IMR-90 (cell line): ENCODE results near the gene CCSER2. TPM values are rescaled to one million over a fixed set of nuclear protein-coding genes. Genes with fewer than 3 reads are reported as not detected.
A peak's percentile ranks its signal among the peaks of the same experiment; 100 is the strongest.

Experiments
- ATAC-seq: fragments of 200-7000 bp; cut with Tn5 transposase; 2 replicates; pipeline ENCODE4 v1.9.1; 2020; ENCODE audit warnings: low read depth, mild to moderate bottlenecking, moderate library complexity
- BruUV-seq: library from RNA; stranded (reverse); fragments of 400-500 nt; replicated peaks from 2 replicates; lab custom pipeline; 2021; lab: Mats Ljungman, UMichigan
- CTCF ChIA-PET: fragments of 300-600 bp; formaldehyde crosslinking; extraction: SDS; loops from one replicate; lab custom pipeline; 2021; ENCODE audit warnings: antibody characterized with exemption; lab: Yijun Ruan, JAX
- POLR2A ChIA-PET: fragments of 300-600 bp; sonication (Branson Sonifier 250); formaldehyde crosslinking; loops from one replicate; lab custom pipeline; 2022; ENCODE audit warnings: antibody characterized with exemption; ENCODE audit not compliant: unreplicated experiment; lab: Charles Lee
- DNase-seq: peaks from one replicate; pipeline ENCODE4 v3.0.0; 2013
- H2AFZ ChIP-seq: replicated peaks from 2 replicates; pipeline ENCODE3; 2013; ENCODE audit warnings: low read length, mild to moderate bottlenecking; ENCODE audit not compliant: poor library complexity
- H2AK5ac ChIP-seq: 2 replicates; pipeline ENCODE4 v1.6.1; 2013; ENCODE audit warnings: low read depth, low read length, inconsistent platforms
- H2AK9ac ChIP-seq: replicated peaks from 2 replicates; pipeline ENCODE3; 2013; ENCODE audit warnings: mild to moderate bottlenecking, low read depth, low read length, moderate library complexity; ENCODE audit not compliant: poor library complexity
- H2BK120ac ChIP-seq: 2 replicates; pipeline ENCODE4 v1.6.1; 2013; ENCODE audit warnings: low read depth, low read length, inconsistent platforms
- H2BK15ac ChIP-seq: 3 replicates; pipeline ENCODE4 v1.6.1; 2013; ENCODE audit warnings: low read depth, low read length, inconsistent platforms
- H2BK20ac ChIP-seq: 2 replicates; pipeline ENCODE4 v1.6.1; 2013; ENCODE audit warnings: low read depth, mild to moderate bottlenecking, inconsistent platforms, low read length, moderate library complexity
- H2BK5ac ChIP-seq: 2 replicates; pipeline ENCODE4 v1.6.1; 2013; ENCODE audit warnings: mild to moderate bottlenecking, low read depth, low read length, inconsistent platforms; ENCODE audit not compliant: poor library complexity, severe bottlenecking
- H3K14ac ChIP-seq: replicated peaks from 2 replicates; pipeline ENCODE4 v1.6.1; 2013; ENCODE audit warnings: low read depth, low read length, inconsistent platforms
- H3K18ac ChIP-seq: 2 replicates; pipeline ENCODE4 v1.6.1; 2013; ENCODE audit warnings: low read depth, low read length, control low read depth
- H3K23ac ChIP-seq: 2 replicates; pipeline ENCODE4 v1.6.1; 2013; ENCODE audit warnings: low read depth, low read length, inconsistent platforms
- H3K27ac ChIP-seq: 2 replicates; pipeline ENCODE4 v1.5.1; 2013; ENCODE audit warnings: mild to moderate bottlenecking, control low read depth, low read length; ENCODE audit not compliant: insufficient read depth
- H3K27me3 ChIP-seq: 2 replicates; pipeline ENCODE4 v1.6.1; 2013; ENCODE audit warnings: low read length; ENCODE audit not compliant: control insufficient read depth, insufficient read depth
- H3K36me3 ChIP-seq: 2 replicates; pipeline ENCODE4 v1.6.1; 2013; ENCODE audit warnings: low read length, mixed read lengths; ENCODE audit not compliant: control insufficient read depth, insufficient read depth
- H3K4ac ChIP-seq: 2 replicates; pipeline ENCODE4 v1.6.1; 2013; ENCODE audit warnings: low read depth, low read length, inconsistent platforms
- H3K4me1 ChIP-seq: 2 replicates; pipeline ENCODE4 v1.6.1; 2013; ENCODE audit warnings: low read length, mixed read lengths; ENCODE audit not compliant: control insufficient read depth, insufficient read depth
- H3K4me2 ChIP-seq: 2 replicates; pipeline ENCODE4 v1.6.1; 2013; ENCODE audit warnings: low read depth, mild to moderate bottlenecking, control low read depth, low read length, moderate library complexity
- H3K4me3 ChIP-seq: 2 replicates; pipeline ENCODE4 v1.5.1; 2013; ENCODE audit warnings: low read depth, mild to moderate bottlenecking, control low read depth, low read length, moderate library complexity; ENCODE audit not compliant: insufficient read depth
- H3K56ac ChIP-seq: 2 replicates; pipeline ENCODE4 v1.6.1; 2013; ENCODE audit warnings: low read length, inconsistent platforms; ENCODE audit not compliant: insufficient read depth; ENCODE audit errors: extremely low read depth
- H3K79me1 ChIP-seq, 2 experiments: 2 replicates each; pipeline ENCODE4 v1.6.1; 2013; ENCODE audit warnings: low read length in 2 of 2, inconsistent platforms in 1 of 2, low read depth in 1 of 2
- H3K9ac ChIP-seq: 2 replicates; pipeline ENCODE4 v1.6.1; 2013; ENCODE audit warnings: low read depth, low read length, control low read depth
- H3K9me1 ChIP-seq: 2 replicates; pipeline ENCODE4 v1.6.1; 2013; ENCODE audit warnings: low read length, inconsistent platforms; ENCODE audit not compliant: insufficient read depth
- H3K9me3 ChIP-seq: 2 replicates; pipeline ENCODE4 v1.6.1; 2013; ENCODE audit warnings: low read length; ENCODE audit not compliant: control insufficient read depth, insufficient read depth
- H4K20me1 ChIP-seq: 2 replicates; pipeline ENCODE4 v1.6.1; 2013; ENCODE audit warnings: low read length, inconsistent platforms; ENCODE audit not compliant: insufficient read depth
- H4K5ac ChIP-seq: 2 replicates; pipeline ENCODE4 v1.6.1; 2013; ENCODE audit warnings: mild to moderate bottlenecking, low read depth, low read length, control low read depth
- H4K8ac ChIP-seq, 2 experiments: 2 replicates each; pipeline ENCODE4 v1.6.1; 2013; ENCODE audit warnings: low read depth in 2 of 2, low read length in 2 of 2, control low read depth in 1 of 2, inconsistent platforms in 1 of 2
- H4K91ac ChIP-seq: 2 replicates; pipeline ENCODE4 v1.6.1; 2013; ENCODE audit warnings: low read depth, low read length, inconsistent platforms; ENCODE audit not compliant: insufficient read depth
- BHLHE40 ChIP-seq: fragments of 150-350 bp; IDR thresholded peaks from 2 replicates; pipeline ENCODE4 v1.6.1; 2016; ENCODE audit warnings: mild to moderate bottlenecking, low read depth, low read length
- CEBPB ChIP-seq: IDR thresholded peaks from 2 replicates; pipeline ENCODE4 v1.6.1; 2012; ENCODE audit warnings: low read depth, low read length, improper control_type of control experiment
- CTCF ChIP-seq: conservative IDR thresholded peaks from 2 replicates; pipeline ENCODE4 v1.5.1; 2012; ENCODE audit warnings: mild to moderate bottlenecking, low read depth, low read length, improper control_type of control experiment
- ELK1 ChIP-seq: fragments of 150-350 bp; IDR thresholded peaks from 2 replicates; pipeline ENCODE4 v1.6.1; 2016; ENCODE audit warnings: low read depth, mild to moderate bottlenecking, low read length, moderate library complexity, borderline replicate concordance
- FOS ChIP-seq: fragments of 150-350 bp; IDR thresholded peaks from 2 replicates; pipeline ENCODE4 v1.6.1; 2016; ENCODE audit warnings: low read depth, low read length
- MAZ ChIP-seq: IDR thresholded peaks from 2 replicates; pipeline ENCODE4 v1.6.1; 2012; ENCODE audit warnings: low read depth, mild to moderate bottlenecking, low read length, improper control_type of control experiment, moderate library complexity, borderline replicate concordance
- MXI1 ChIP-seq: IDR thresholded peaks from 2 replicates; pipeline ENCODE4 v1.6.1; 2012; ENCODE audit warnings: low read depth, mild to moderate bottlenecking, low read length, moderate library complexity, borderline replicate concordance
- NFE2L2 ChIP-seq: fragments of 150-350 bp; IDR thresholded peaks from 2 replicates; pipeline ENCODE4 v1.6.1; 2016; ENCODE audit warnings: low read depth, mild to moderate bottlenecking, low read length
- POLR2A ChIP-seq: IDR thresholded peaks from 2 replicates; pipeline ENCODE4 v1.6.1; 2012; ENCODE audit warnings: mild to moderate bottlenecking, low read depth, low read length
- RAD21 ChIP-seq: IDR thresholded peaks from 2 replicates; pipeline ENCODE4 v1.6.1; 2012; ENCODE audit warnings: low read length, improper control_type of control experiment
- RFX5 ChIP-seq: IDR thresholded peaks from 2 replicates; pipeline ENCODE4 v1.8.0; 2012; ENCODE audit warnings: low read depth, mild to moderate bottlenecking, low read length, moderate library complexity
- SMC3 ChIP-seq: fragments of 150-350 bp; IDR thresholded peaks from 2 replicates; pipeline ENCODE4 v1.6.1; 2016; ENCODE audit warnings: low read depth, mild to moderate bottlenecking, antibody characterized with exemption, low read length, moderate library complexity
- dilution Hi-C: fragments of 300-500 bp; cut with HindIII; formaldehyde crosslinking; loops from one replicate; pipeline ENCODE4 v1.14.3; 2018; ENCODE audit warnings: low sequenced_read_pairs; ENCODE audit not compliant: unreplicated experiment
- in situ Hi-C: fragments of 300-500 bp; cut with MboI; formaldehyde crosslinking; loops from 3 replicates; pipeline ENCODE4 v1.14.3; 2019; ENCODE audit warnings: low sequenced_read_pairs, inconsistent platforms, mixed read lengths
- intact Hi-C: fragments of 100-400 bp; cut with micrococcal nuclease; formaldehyde crosslinking; loops from 2 replicates; pipeline ENCODE4 v1.10.0; 2022
- polyA plus RNA-seq, 3 experiments: library from polyadenylated mRNA; depleted of rRNA; stranded (reverse); fragments of >200 nt; gene quantifications; 2 replicates each; pipeline ENCODE4 v1.2.3, GENCODE V29; 2012; ENCODE audit warnings: low replicate concordance in 1 of 3
- total RNA-seq: library from RNA; depleted of rRNA; stranded (reverse); fragments of >200 nt; gene quantifications from 2 replicates; pipeline ENCODE4 v1.2.3, GENCODE V29; 2012

CCSER2 gene
- total and polyA plus RNA-seq, 2 of the 4 experiments (the other 2 are of a cell fraction), result 20.4 to 31.7 TPM

- H3K9me1 ChIP-seq, result no peaks in the 10 kb centered on the region; the same call in 1 of the 2 replicates
- H2BK20ac ChIP-seq, result no peak overlapping the region
- in situ Hi-C loops, result no loop called here
- no peak overlapping the region for H3K18ac ChIP-seq
- no TSS peak for BruUV-seq
- no peak overlapping the region for H4K91ac ChIP-seq
- no peak overlapping the region for H2AK5ac ChIP-seq
- no peak overlapping the region for H3K27ac ChIP-seq
- no peak overlapping the region for H2BK120ac ChIP-seq
- no peak overlapping the region for H4K8ac ChIP-seq
- H3K79me1 ChIP-seq, result peaks cover 20 to 29% of the 10 kb centered on the region in 2 experiments
- no peak overlapping the region for H3K14ac ChIP-seq
- H3K4ac ChIP-seq, result no peak overlapping the region
- no peak overlapping the region for H3K56ac ChIP-seq
- H2BK5ac ChIP-seq, result no peak overlapping the region
- H3K23ac ChIP-seq, result no peak overlapping the region
- peak; percentile 69 for DNase-seq
- no peaks in the 10 kb centered on the region for H3K4me1 ChIP-seq
- H2AFZ ChIP-seq, result no peak overlapping the region
- ChIA-PET CTCF (interaction anchor here (0.6 to 2.9 kb wide), 6 partner anchors 10 to 165 kb away, joined by 3 to 16 read pairs (median 4); no protein-coding TSS in a partner anchor), POLR2A (no interaction called here)
- H3K9me3 ChIP-seq, result no peaks in the 10 kb centered on the region
- peaks cover 20% of the 10 kb centered on the region; the same call in 1 of the 2 replicates for H4K20me1 ChIP-seq
- intact Hi-C loops, result loop anchor here (1.0 to 5.0 kb wide), 3 partner anchors 110 to 2002 kb away; no protein-coding TSS in a partner anchor
- peaks cover 9% of the 10 kb centered on the region for H3K36me3 ChIP-seq
- ATAC-seq, result 0 out of 2 replicates have a peak, but pooled peaks have one; percentile 32
- TF ChIP-seq MXI1, result no peak
- TF ChIP-seq CEBPB, result no peak
- no peak for TF ChIP-seq NFE2L2
- TF ChIP-seq SMC3, result peak; percentile 76
- TF ChIP-seq CTCF, result peak; percentile 66
- no peak for TF ChIP-seq RFX5
- no peak for TF ChIP-seq BHLHE40
- no peak for TF ChIP-seq MAZ
- no peak for TF ChIP-seq FOS
- no peak for TF ChIP-seq POLR2A
- peak; percentile 82 for TF ChIP-seq RAD21
- no peak for TF ChIP-seq ELK1
- dilution Hi-C loops, result no loop called here
- H3K4me2 ChIP-seq, result no peak overlapping the region
- no peak overlapping the region for H2BK15ac ChIP-seq
- no peaks in the 10 kb centered on the region for H3K27me3 ChIP-seq
- H2AK9ac ChIP-seq, result no peak overlapping the region
- no peak overlapping the region for H4K5ac ChIP-seq
- H3K9ac ChIP-seq, result no peak overlapping the region
- no peak overlapping the region for H3K4me3 ChIP-seq
Observed at GRCh38 chr10:84375011-84375410, 46.6 kb downstream of the CCSER2 start.
